GM04503 (cell line): ENCODE measurements around the gene RAB4A.

Source experiments
- DNase-seq: peaks from one replicate; pipeline ENCODE4 v3.0.0-alpha.2; 2012; ENCODE audit warnings: low read depth

Gene RAB4A

GRCh38 chr1:229244091-229244490 is 26.8 kb upstream of the RAB4A start:
- no peak for DNase-seq

GRCh38 chr1:229247871-229248270 is 23.0 kb upstream of the RAB4A start:
- no peak for DNase-seq

GRCh38 chr1:229248821-229249817 is 21.8 kb upstream of the RAB4A start:
- DNase-seq: no peak

GRCh38 chr1:229249854-229250644 is 20.9 kb upstream of the RAB4A start:
- DNase-seq: no peak

GRCh38 chr1:229251185-229251584 is 19.7 kb upstream of the RAB4A start:
- no peak for DNase-seq

GRCh38 chr1:229252228-229252984 is 18.5 kb upstream of the RAB4A start:
- DNase-seq: no peak

GRCh38 chr1:229253151-229253974 is 17.5 kb upstream of the RAB4A start:
- no peak for DNase-seq

GRCh38 chr1:229254910-229255541 is 15.9 kb upstream of the RAB4A start:
- no peak for DNase-seq

GRCh38 chr1:229258031-229258756 is 12.7 kb upstream of the RAB4A start:
- DNase-seq: no peak

GRCh38 chr1:229258757-229259060 is 12.2 kb upstream of the RAB4A start:
- DNase-seq: no peak

GRCh38 chr1:229260297-229260696 is 10.6 kb upstream of the RAB4A start:
- no peak for DNase-seq

GRCh38 chr1:229262239-229262638 is 8.7 kb upstream of the RAB4A start:
- DNase-seq: no peak

- no peak for DNase-seq
Observed at GRCh38 chr1:229263254-229263653, 7.7 kb upstream of the RAB4A start.

- DNase-seq: no peak
Observed at GRCh38 chr1:229264068-229264467, 6.8 kb upstream of the RAB4A start.

GRCh38 chr1:229264487-229264886 is 6.4 kb upstream of the RAB4A start:
- DNase-seq: no peak

GRCh38 chr1:229266274-229266673 is 4.6 kb upstream of the RAB4A start:
- DNase-seq: no peak

- no peak for DNase-seq
Observed at GRCh38 chr1:229266832-229267500, 3.9 kb upstream of the RAB4A start.

GRCh38 chr1:229268505-229268904 is 2.4 kb upstream of the RAB4A start:
- no peak for DNase-seq

GRCh38 chr1:229271448-229272159 is 693 bp downstream of the RAB4A start:
- no peak for DNase-seq
